22Rv1 (cell line): ENCODE data around the gene CISH.

Experiments used
- ZFX ChIP-seq: fragments of 450-650 bp; IDR thresholded peaks from 2 replicates; pipeline ENCODE4 v1.6.1; 2017; ENCODE audit warnings: antibody characterized with exemption, borderline replicate concordance
- TF ChIP-seq, protein P1 (sequence below): fragments of 450-650 bp; IDR thresholded peaks from 2 replicates; pipeline ENCODE4 v1.5.1; 2017; ENCODE audit warnings: mild to moderate bottlenecking

DNA sequence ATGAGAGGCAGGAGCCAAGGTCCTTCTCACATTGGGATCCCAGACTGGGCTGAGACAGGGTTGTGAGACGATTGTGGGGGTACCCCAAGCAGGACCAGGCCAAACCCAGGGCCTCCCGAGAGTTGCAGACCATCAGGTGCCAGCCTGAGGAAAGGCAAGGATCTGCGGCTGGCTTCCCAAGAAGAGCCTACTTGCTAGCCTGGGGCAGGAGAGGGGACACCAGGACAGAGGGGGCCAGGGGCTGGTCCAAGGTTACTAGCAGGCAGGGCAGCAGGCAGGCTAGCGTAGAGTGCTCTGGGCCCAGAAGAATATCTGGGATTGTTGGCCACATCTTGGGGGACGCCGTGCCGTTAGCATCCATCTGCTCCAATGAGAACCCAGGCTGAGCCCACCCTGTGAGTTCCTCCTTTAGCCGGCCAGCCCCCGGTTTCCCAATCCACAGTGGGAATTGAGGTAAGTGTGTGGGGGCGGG lies 546 bp downstream of the CISH start:
- TF ChIP-seq, protein P1, sequence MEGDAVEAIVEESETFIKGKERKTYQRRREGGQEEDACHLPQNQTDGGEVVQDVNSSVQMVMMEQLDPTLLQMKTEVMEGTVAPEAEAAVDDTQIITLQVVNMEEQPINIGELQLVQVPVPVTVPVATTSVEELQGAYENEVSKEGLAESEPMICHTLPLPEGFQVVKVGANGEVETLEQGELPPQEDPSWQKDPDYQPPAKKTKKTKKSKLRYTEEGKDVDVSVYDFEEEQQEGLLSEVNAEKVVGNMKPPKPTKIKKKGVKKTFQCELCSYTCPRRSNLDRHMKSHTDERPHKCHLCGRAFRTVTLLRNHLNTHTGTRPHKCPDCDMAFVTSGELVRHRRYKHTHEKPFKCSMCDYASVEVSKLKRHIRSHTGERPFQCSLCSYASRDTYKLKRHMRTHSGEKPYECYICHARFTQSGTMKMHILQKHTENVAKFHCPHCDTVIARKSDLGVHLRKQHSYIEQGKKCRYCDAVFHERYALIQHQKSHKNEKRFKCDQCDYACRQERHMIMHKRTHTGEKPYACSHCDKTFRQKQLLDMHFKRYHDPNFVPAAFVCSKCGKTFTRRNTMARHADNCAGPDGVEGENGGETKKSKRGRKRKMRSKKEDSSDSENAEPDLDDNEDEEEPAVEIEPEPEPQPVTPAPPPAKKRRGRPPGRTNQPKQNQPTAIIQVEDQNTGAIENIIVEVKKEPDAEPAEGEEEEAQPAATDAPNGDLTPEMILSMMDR: no peak
- TF ChIP-seq ZFX: no peak
